RWPE2 (cell line): ENCODE measurements around the gene DAZL.

Experiments used
- ATAC-seq: fragments of 200-7000 bp; cut with Tn5 transposase; 3 replicates; pipeline ENCODE4 v1.9.1; 2021; ENCODE audit warnings: low read depth
- DNase-seq: peaks from one replicate; pipeline ENCODE4 v3.0.0-alpha.2; 2020; ENCODE audit warnings: low spot score
- H3K27ac ChIP-seq: fragments of 450-650 bp; 2 replicates; pipeline ENCODE4 v1.5.1; 2017; ENCODE audit warnings: mild to moderate bottlenecking; ENCODE audit not compliant: poor library complexity, severe bottlenecking
- H3K27me3 ChIP-seq: fragments of 250-450 bp; sonication (Bioruptor Pico); 2 replicates; pipeline ENCODE4 v1.5.1; 2021; ENCODE audit warnings: mild to moderate bottlenecking, moderate library complexity; ENCODE audit not compliant: insufficient read depth, poor library complexity, severe bottlenecking
- H3K36me3 ChIP-seq: fragments of 250-450 bp; sonication (Bioruptor Pico); 2 replicates; pipeline ENCODE4 v1.5.1; 2020; ENCODE audit warnings: low read depth, mild to moderate bottlenecking, moderate library complexity
- H3K4me1 ChIP-seq: fragments of 250-450 bp; sonication (Bioruptor Pico); 2 replicates; pipeline ENCODE4 v1.5.1; 2021; ENCODE audit warnings: mild to moderate bottlenecking, moderate library complexity; ENCODE audit not compliant: insufficient read depth, poor library complexity, severe bottlenecking
- H3K4me3 ChIP-seq: fragments of 250-450 bp; sonication (Bioruptor Pico); 2 replicates; pipeline ENCODE4 v1.5.1; 2021; ENCODE audit warnings: mild to moderate bottlenecking, moderate library complexity; ENCODE audit not compliant: severe bottlenecking
- H3K9me3 ChIP-seq: fragments of 250-450 bp; sonication (Bioruptor Pico); 2 replicates; pipeline ENCODE4 v1.5.1; 2021; ENCODE audit warnings: mild to moderate bottlenecking, moderate library complexity; ENCODE audit not compliant: severe bottlenecking
- TF ChIP-seq, protein P1 (sequence below): fragments of 450-650 bp; IDR thresholded peaks from one replicate; pipeline ENCODE4 v1.5.1; 2017; ENCODE audit warnings: mild to moderate bottlenecking, moderate library complexity; ENCODE audit not compliant: poor library complexity, severe bottlenecking

The DAZL gene

DNA sequence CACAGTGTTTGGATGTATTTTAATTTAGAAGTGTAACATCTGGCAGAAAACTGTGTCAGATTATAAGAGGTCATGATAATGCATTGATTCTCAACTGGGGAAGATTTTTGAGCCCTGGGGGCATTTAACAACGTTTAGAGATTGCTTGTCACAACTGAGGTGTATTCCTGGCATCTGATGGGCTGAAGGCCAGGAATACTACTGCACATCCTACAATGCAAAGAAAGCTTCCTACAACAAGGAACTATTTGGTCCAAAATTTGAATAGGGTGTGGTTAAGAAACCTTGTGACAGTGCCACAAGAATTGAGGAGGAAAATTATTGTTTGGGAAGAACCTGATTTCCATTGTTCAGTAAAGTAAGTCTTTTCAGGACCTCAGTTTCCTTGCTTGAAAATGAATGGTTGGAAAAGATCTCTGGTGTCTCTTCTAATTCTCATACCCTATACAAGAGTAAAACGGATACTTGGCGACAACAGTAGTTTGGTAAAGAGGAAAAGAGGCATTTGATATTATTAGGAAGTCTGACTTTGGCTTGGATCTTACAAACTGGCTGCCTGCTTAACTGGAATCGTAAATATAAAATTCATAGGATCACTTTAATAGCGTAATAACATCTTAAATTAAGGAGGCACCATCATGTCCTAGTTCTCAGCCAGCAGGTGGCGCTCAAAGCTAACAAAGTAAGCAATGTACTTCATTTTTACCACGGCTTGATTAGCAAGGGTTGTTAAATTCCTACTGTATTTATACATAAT is 4.3 kb downstream of the DAZL start:
- H3K27ac ChIP-seq: no peak overlapping the region
- TF ChIP-seq, protein P1, sequence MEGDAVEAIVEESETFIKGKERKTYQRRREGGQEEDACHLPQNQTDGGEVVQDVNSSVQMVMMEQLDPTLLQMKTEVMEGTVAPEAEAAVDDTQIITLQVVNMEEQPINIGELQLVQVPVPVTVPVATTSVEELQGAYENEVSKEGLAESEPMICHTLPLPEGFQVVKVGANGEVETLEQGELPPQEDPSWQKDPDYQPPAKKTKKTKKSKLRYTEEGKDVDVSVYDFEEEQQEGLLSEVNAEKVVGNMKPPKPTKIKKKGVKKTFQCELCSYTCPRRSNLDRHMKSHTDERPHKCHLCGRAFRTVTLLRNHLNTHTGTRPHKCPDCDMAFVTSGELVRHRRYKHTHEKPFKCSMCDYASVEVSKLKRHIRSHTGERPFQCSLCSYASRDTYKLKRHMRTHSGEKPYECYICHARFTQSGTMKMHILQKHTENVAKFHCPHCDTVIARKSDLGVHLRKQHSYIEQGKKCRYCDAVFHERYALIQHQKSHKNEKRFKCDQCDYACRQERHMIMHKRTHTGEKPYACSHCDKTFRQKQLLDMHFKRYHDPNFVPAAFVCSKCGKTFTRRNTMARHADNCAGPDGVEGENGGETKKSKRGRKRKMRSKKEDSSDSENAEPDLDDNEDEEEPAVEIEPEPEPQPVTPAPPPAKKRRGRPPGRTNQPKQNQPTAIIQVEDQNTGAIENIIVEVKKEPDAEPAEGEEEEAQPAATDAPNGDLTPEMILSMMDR: peak; percentile 90
- no peaks in the 10 kb centered on the region for H3K4me1 ChIP-seq
- no peaks in the 10 kb centered on the region for H3K9me3 ChIP-seq
- no peak for DNase-seq
- no peak overlapping the region for H3K4me3 ChIP-seq
- peak; percentile 82 for ATAC-seq
- H3K36me3 ChIP-seq: peaks cover 3% of the 10 kb centered on the region; the same call in 1 of the 2 replicates
- H3K27me3 ChIP-seq: peaks cover 10% of the 10 kb centered on the region

DNA sequence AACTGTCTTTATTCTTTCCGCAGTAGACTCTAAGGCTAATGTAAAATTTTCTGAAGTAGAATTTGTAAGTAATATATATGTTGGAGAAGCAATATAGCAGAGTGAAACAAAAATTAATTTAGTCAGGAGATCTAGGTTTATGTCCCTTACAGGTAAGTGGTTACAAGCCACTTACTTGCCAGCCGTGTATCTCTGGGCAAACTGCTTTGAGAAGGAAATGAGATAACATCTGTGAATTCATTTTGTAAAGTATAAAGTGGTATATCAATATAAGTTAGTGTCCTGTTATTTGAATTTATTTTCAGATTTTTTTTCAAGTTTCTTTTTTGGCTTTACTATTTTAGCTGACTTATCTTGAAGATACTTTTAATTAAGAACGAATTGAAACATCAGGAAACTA is 5.5 kb downstream of the DAZL start:
- TF ChIP-seq, protein P1: no peak
- H3K27ac ChIP-seq: no peak overlapping the region
- H3K9me3 ChIP-seq: no peaks in the 10 kb centered on the region
- no peaks in the 10 kb centered on the region for H3K4me1 ChIP-seq
- peaks cover 3% of the 10 kb centered on the region; the same call in 1 of the 2 replicates for H3K36me3 ChIP-seq
- no peak for DNase-seq
- H3K4me3 ChIP-seq: no peak overlapping the region
- no peak for ATAC-seq
- peaks cover 10% of the 10 kb centered on the region for H3K27me3 ChIP-seq

DNA sequence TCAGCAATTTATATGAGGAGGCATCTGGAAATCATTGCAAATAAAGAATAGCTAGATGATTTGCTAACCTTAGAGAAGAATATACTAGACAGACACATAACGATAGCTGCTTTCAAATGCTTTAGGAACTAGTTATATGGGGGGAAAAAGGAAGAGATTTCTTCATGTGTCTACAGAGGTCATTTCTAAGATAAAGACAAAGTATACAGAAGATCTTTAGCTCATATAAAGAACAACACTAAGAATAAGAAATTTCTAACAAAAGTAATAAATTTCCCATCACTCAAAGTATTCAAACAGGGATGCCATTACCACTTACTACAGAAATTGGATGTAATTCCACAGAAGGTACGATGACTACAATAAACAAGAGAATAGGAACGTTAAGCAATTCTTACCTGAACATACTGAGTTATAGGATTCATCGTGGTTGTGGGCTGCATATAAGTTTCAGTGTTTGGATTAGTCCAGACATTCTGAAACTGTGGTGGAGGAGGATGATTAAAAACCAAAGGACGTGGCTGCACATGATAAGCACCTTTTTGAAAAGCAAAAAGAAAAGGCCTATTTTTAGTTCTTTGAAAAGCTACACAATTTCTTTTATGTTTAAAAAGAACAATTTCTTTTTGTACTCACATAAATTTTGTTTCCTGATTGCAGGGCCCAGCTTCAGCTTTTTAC is 8.7 kb downstream of the DAZL start:
- H3K4me3 ChIP-seq: no peak overlapping the region
- H3K27ac ChIP-seq: no peak overlapping the region
- TF ChIP-seq, protein P1: no peak
- H3K36me3 ChIP-seq: peaks cover under 1% of the 10 kb centered on the region; the same call in 1 of the 2 replicates
- H3K27me3 ChIP-seq: peaks cover 5% of the 10 kb centered on the region
- no peaks in the 10 kb centered on the region for H3K9me3 ChIP-seq
- ATAC-seq (no peak), DNase-seq (no peak)
- no peaks in the 10 kb centered on the region for H3K4me1 ChIP-seq

DNA sequence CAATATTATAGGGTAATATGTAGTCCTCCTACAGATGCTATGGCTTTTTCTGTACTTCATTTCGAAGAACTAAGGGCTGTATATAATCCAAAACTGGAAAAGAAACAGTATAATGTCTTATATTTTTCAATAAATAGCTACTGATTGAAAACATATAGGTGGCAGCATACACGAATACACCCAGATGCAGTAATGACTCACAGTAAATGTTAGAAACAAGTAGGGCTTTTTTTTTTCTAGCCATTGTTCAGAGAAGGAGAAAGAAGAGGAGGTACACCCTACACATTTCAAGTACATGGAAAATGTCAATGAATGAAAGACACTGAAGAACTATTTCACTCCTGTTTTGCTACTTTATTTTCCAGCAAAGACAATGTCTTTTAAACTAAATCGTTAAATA is 9.4 kb downstream of the DAZL start:
- ATAC-seq (0 out of 3 replicates have a peak, but pooled peaks have one; percentile 29), DNase-seq (no peak)
- H3K9me3 ChIP-seq: no peaks in the 10 kb centered on the region
- TF ChIP-seq, protein P1: peak; percentile 27
- no peaks in the 10 kb centered on the region for H3K4me1 ChIP-seq
- H3K27ac ChIP-seq: no peak overlapping the region
- H3K4me3 ChIP-seq: no peak overlapping the region
- no peaks in the 10 kb centered on the region for H3K36me3 ChIP-seq
- H3K27me3 ChIP-seq: peaks cover 4% of the 10 kb centered on the region
